Measurements from ENCODE around the gene HAUS3. TPM values are rescaled to one million over a fixed set of nuclear protein-coding genes. Genes with fewer than 3 reads are reported as not detected.

HAUS3 gene
- total RNA-seq, 4 donors from 2014 or later = 7.6 to 17.9 (median 11.8) TPM

GRCh38 chr4:2285613-2286381 is 43.9 kb upstream of the HAUS3 start:
- Histone ChIP-seq H3K4me1 (no peaks in the 10 kb centered on the region), H3K9me3 (no peaks in the 10 kb centered on the region), H3K27ac (no peak overlapping the region), H3K36me3 (no peaks in the 10 kb centered on the region), H3K4me3 (no peak overlapping the region), H3K27me3 (no peaks in the 10 kb centered on the region)
- WGBS = 82% methylated on average over 21 of the region's 27 CpGs
- DNase-seq (ENCODE audit: low spot score in 2 of 2) = peak in 1 of 2 donors; percentile 45
- TF ChIP-seq CTCF (IDR thresholded peaks at IDR 0.05) (no peak), POLR2A (IDR thresholded peaks at IDR 0.05) (no peak), POLR2AphosphoS5 (IDR thresholded peaks at IDR 0.05) (no peak), EP300 (IDR thresholded peaks at IDR 0.05) (no peak)

- Histone ChIP-seq H3K4me3 (no peak overlapping the region), H3K9me3 (no peaks in the 10 kb centered on the region), H3K36me3 (no peaks in the 10 kb centered on the region), H3K27me3 (no peaks in the 10 kb centered on the region), H3K4me1 (no peaks in the 10 kb centered on the region), H3K27ac (no peak overlapping the region)
- TF ChIP-seq POLR2AphosphoS5 (IDR thresholded peaks at IDR 0.05) (no peak), EP300 (IDR thresholded peaks at IDR 0.05) (no peak), CTCF (IDR thresholded peaks at IDR 0.05) (no peak), POLR2A (IDR thresholded peaks at IDR 0.05) (no peak)
- WGBS = 83% methylated on average over 15 of the region's 15 CpGs
- DNase-seq (ENCODE audit: low spot score in 2 of 2) = peak in 1 of 2 donors; percentile 38
These were observed 43.2 kb upstream of the HAUS3 start for GRCh38 chr4:2284934-2285612.

GRCh38 chr4:2284161-2284933 is 42.4 kb upstream of the HAUS3 start:
- DNase-seq (ENCODE audit: low spot score in 2 of 2) = peak in 1 of 2 donors; percentile 37
- Histone ChIP-seq H3K9me3 (no peaks in the 10 kb centered on the region), H3K36me3 (no peaks in the 10 kb centered on the region), H3K4me3 (no peak overlapping the region), H3K27ac (no peak overlapping the region), H3K4me1 (no peaks in the 10 kb centered on the region), H3K27me3 (no peaks in the 10 kb centered on the region)
- TF ChIP-seq EP300 (IDR thresholded peaks at IDR 0.05) (no peak), CTCF (IDR thresholded peaks at IDR 0.05) (no peak), POLR2A (IDR thresholded peaks at IDR 0.05) (no peak), POLR2AphosphoS5 (IDR thresholded peaks at IDR 0.05) (no peak)
- 97% methylated on average over 19 of the region's 23 CpGs for WGBS

GRCh38 chr4:2283199-2283711 is 41.3 kb upstream of the HAUS3 start:
- DNase-seq (ENCODE audit: low spot score in 2 of 2) = no peak
- whole genome bisulfite sequencing = 98% methylated on average over 3 of the region's 3 CpGs
- TF ChIP-seq CTCF (IDR thresholded peaks at IDR 0.05) (no peak), EP300 (IDR thresholded peaks at IDR 0.05) (no peak), POLR2AphosphoS5 (IDR thresholded peaks at IDR 0.05) (no peak), POLR2A (IDR thresholded peaks at IDR 0.05) (no peak)

More at GRCh38 chr4:2283199-2283711, 41.3 kb upstream of the HAUS3 start:
- Histone ChIP-seq H3K9me3 (no peaks in the 10 kb centered on the region), H3K27ac (no peak overlapping the region), H3K36me3 (no peaks in the 10 kb centered on the region), H3K4me1 (no peaks in the 10 kb centered on the region), H3K27me3 (no peaks in the 10 kb centered on the region), H3K4me3 (no peak overlapping the region)
